ENCODE data around the gene FAIM2.

FAIM2 gene

GRCh38 chr12:49916129-49916919 lies 12.6 kb upstream of the FAIM2 start:
- DNase-seq, result no peak

GRCh38 chr12:49912345-49913255 lies 8.9 kb upstream of the FAIM2 start:
- no peak for DNase-seq

- no peak for DNase-seq
Measured at GRCh38 chr12:49911213-49911605, 7.5 kb upstream of the FAIM2 start.

GRCh38 chr12:49910331-49911212 lies 6.9 kb upstream of the FAIM2 start:
- no peak for DNase-seq

- DNase-seq, result no peak
Measured at GRCh38 chr12:49909826-49910225, 6.1 kb upstream of the FAIM2 start.

GRCh38 chr12:49909356-49909755 lies 5.7 kb upstream of the FAIM2 start:
- DNase-seq, result no peak

- DNase-seq, result no peak
Measured at GRCh38 chr12:49907352-49907751, 3.7 kb upstream of the FAIM2 start.

- DNase-seq, result no peak
Measured at GRCh38 chr12:49905718-49906314, 2.1 kb upstream of the FAIM2 start.

GRCh38 chr12:49904601-49905000 lies 901 bp upstream of the FAIM2 start:
- DNase-seq, result no peak

GRCh38 chr12:49903351-49903699 lies 375 bp downstream of the FAIM2 start:
- DNase-seq, result no peak

- no peak for DNase-seq
Measured at GRCh38 chr12:49902399-49903350, 1.0 kb downstream of the FAIM2 start.

- no peak for DNase-seq
Measured at GRCh38 chr12:49901986-49902385, 1.7 kb downstream of the FAIM2 start.

GRCh38 chr12:49901026-49901425 lies 2.7 kb downstream of the FAIM2 start:
- DNase-seq, result no peak

GRCh38 chr12:49900371-49900770 lies 3.3 kb downstream of the FAIM2 start:
- DNase-seq, result no peak

- DNase-seq, result no peak
Measured at GRCh38 chr12:49899921-49900320, 3.8 kb downstream of the FAIM2 start.

- no peak for DNase-seq
Measured at GRCh38 chr12:49899286-49899843, 4.3 kb downstream of the FAIM2 start.

- DNase-seq, result no peak
Measured at GRCh38 chr12:49897276-49897675, 6.4 kb downstream of the FAIM2 start.

GRCh38 chr12:49895773-49896172 lies 7.9 kb downstream of the FAIM2 start:
- no peak for DNase-seq

- DNase-seq, result no peak
Measured at GRCh38 chr12:49894751-49895148, 8.9 kb downstream of the FAIM2 start.

GRCh38 chr12:49893753-49894750 lies 9.6 kb downstream of the FAIM2 start:
- no peak for DNase-seq

All from NCI-H1694 treated with DMSO at 0.1 percent for 48 hours (cell line).